Left cardiac atrium (tissue), 4 donors: ENCODE data around the gene BMP5. TPM values are rescaled to one million over a fixed set of nuclear protein-coding genes. Genes with fewer than 3 reads are reported as not detected.

Experiments
- ATAC-seq, 2 donors: fragments of 200-7000 bp; cut with Tn5 transposase; one replicate each; pipeline ENCODE4 v1.9.1; 2020; ENCODE audit warnings: mild to moderate bottlenecking in 2 of 2, moderate library complexity in 2 of 2
- DNase-seq: peaks from one replicate; pipeline ENCODE4 v3.0.0-alpha.2; 2020
- intact Hi-C, 2 donors: fragments of 100-400 bp; cut with DNase I; formaldehyde crosslinking; loops; one replicate each; pipeline versions ENCODE4 v1.14.1 to v1.15.1; 2022 to 2023
- total RNA-seq, 2 donors: library from RNA; stranded (reverse); fragmentation: NEBNext Ultra II Directional; extraction: Animal tissue kit (Norgen Biotek cat#: 25700); gene quantifications; one replicate each; pipeline ENCODE4 v1.2.1, GENCODE V29; 2021
- donor health status: DM: no; HTN: yes; CAD: no.
- donor health status: DM: no; HTN: yes; CAD: no; lungs with severe emphysema.
- donor health status: DM: yes; HTN: yes; CAD: no.
- donor health status: Dilated cardiomyopathy.

Gene BMP5
- total RNA-seq, 2 donors from 2014 or later = 4.6 to 5.2 TPM

- intact Hi-C loops = no loop called here
- ATAC-seq (peak in 1 of 2 donors; percentile 81), DNase-seq (no peak)
Observed at GRCh38 chr6:55882718-55883569, 7.6 kb upstream of the BMP5 start.

DNA sequence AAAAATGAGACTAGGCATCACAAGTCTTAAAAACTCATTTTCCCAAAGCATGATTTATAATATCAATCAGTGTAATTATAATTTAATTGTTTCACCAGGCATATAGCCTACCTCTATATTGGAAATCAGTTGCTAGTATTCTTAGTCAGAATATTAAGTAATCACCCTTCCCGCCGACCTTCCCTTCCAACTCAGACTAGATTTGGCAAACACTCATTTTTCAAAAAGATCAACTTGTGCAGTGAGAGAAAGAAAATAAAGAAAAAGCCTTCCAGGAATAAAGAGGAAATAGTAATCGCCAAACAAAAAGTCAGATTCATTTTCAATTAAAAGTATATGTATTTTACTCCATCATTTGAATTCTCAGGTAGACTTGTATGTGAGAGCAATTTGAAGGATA, 1.9 kb upstream of the BMP5 start:
- intact Hi-C loops = no loop called here
- DNase-seq (no peak), ATAC-seq (no peak)

GRCh38 chr6:55874316-55874715, 1.1 kb downstream of the BMP5 start:
- intact Hi-C loops = loop anchor here in 1 of 2 donors (5.0 kb wide), 1 partner anchor 42 kb away; no protein-coding TSS in a partner anchor
- no peak for DNase-seq

GRCh38 chr6:55872866-55873265, 2.5 kb downstream of the BMP5 start:
- ATAC-seq (no peak), DNase-seq (no peak)
- intact Hi-C loops = loop anchor here in 1 of 2 donors (5.0 kb wide), 1 partner anchor 41 kb away; no protein-coding TSS in a partner anchor

More at GRCh38 chr6:55874316-55874715, 1.1 kb downstream of the BMP5 start:
- peak in 1 of 2 donors; percentile 56 for ATAC-seq

GRCh38 chr6:55870181-55870813, 5.1 kb downstream of the BMP5 start:
- intact Hi-C loops = loop anchor here in 1 of 2 donors (5.0 kb wide), 1 partner anchor 38 kb away; no protein-coding TSS in a partner anchor
- ATAC-seq = no peak

DNA sequence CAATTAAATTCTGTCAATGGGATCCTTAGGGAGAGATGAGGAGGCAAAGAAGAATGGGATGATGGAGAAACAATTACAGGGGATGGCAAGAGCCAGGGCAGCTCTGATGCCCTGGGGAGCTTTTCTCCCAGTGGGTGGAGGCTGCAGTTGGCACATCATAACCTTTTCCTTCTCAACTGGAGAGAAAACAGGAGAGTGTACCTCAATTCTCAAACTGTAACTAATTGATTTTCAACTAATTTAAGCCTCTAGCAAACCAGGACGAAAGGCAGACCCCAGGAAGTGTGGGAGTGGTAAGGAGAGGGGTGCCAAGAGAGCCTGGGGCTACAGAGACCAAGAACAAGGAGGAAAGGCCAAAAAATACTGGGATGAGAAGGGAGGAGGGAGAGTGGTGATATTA, 5.7 kb downstream of the BMP5 start:
- intact Hi-C loops = loop anchor here in 1 of 2 donors (5.0 kb wide), 1 partner anchor 37 kb away; no protein-coding TSS in a partner anchor
- no peak for DNase-seq
- ATAC-seq = peak in 1 of 2 donors; percentile 44

More at GRCh38 chr6:55870181-55870813, 5.1 kb downstream of the BMP5 start:
- no peak for DNase-seq

- ATAC-seq (peak in 1 of 2 donors; percentile 23), DNase-seq (no peak)
- intact Hi-C loops = no loop called here
Observed at GRCh38 chr6:55868771-55869479, 6.5 kb downstream of the BMP5 start.

DNA sequence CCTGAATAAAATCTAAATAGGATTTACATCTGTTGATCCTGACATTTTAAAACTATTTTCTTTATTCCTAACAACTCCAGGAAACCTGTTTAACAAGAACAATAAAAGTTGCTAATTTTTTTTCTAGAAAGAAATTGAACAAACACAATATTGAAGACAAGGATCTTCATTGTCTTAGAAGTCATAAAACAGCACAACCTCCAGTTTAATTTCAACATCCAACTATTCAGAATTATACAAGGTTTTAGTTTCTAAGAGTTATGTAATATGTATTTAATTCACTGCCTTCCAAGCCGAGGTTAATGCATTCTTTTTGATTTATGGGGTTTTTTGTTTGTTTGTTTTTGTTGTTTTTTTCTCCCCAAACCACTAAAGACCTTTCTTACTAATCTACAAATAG, 7.2 kb downstream of the BMP5 start:
- intact Hi-C loops = no loop called here
- DNase-seq = no peak
- ATAC-seq = no peak

GRCh38 chr6:55866128-55866527, 9.3 kb downstream of the BMP5 start:
- intact Hi-C loops = no loop called here
- ATAC-seq (no peak), DNase-seq (no peak)

GRCh38 chr6:55853008-55854001, 22.1 kb downstream of the BMP5 start:
- intact Hi-C loops = no loop called here
- ATAC-seq (no peak), DNase-seq (no peak)

DNA sequence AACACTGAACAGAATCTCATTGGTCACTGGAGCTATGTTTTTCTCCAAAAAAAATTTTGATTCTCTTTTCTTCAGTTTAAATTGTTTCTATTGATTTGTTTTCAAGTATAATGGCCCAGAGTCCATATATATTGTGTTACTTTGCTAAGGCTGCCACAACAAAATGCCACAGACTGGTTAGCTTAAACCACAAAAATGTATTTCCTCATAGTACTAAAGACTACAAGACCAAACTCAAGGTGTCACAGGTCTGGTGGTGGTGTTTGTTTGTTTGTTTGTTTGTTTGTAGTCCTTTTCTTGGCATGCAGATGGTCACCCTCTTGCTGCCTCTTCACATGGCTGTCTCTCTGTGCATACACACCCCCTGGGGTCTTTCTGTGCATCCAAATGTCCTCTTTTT, 34.0 kb downstream of the BMP5 start:
- intact Hi-C loops = no loop called here
- ATAC-seq = no peak
- no peak for DNase-seq

DNA sequence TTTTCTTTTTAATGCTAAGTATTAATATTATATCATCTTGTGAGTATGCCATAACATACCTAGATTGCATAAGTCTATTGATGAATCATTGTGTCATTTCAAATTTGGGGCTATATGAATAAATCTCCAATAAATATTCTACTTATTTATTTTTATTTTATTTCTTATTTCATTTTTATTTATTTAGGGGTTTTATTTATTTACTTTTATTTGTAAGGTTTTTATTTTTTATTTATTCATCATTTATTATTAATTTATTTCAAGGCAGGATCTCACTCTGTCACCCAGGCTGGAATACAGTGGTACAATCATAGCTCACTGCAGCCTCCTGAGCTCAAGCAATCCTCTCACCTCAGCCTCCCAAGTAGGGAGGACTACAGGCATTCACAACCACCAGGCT, 36.3 kb downstream of the BMP5 start:
- intact Hi-C loops = no loop called here
- no peak for DNase-seq
- no peak for ATAC-seq

DNA sequence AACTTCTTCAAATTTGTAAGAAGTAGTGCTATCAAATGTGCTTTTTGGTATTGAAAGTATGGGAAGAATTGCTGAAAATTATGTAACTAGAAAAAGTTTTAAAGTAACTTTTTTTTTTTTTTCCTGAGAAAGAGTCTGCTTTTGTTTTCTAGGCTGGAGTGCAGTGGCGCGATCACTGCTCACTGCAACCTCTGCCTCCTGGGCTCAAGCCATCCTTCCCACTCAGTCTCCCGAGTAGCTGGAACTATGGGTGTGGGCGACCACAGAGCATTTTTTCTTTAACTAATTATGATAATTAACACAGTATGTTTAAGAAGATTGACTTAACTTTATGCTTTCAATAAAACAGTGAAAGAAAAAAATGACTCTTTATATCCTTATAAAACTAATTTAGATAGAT, 38.4 kb downstream of the BMP5 start:
- DNase-seq = peak; percentile 17
- ATAC-seq = peak; percentile 55 to 70

GRCh38 chr6:55836481-55836880, 38.9 kb downstream of the BMP5 start:
- ATAC-seq = peak; percentile 78 to 82

More for the DNA sequence above, 38.4 kb downstream of the BMP5 start:
- intact Hi-C loops = no loop called here

GRCh38 chr6:55835220-55835619, 40.2 kb downstream of the BMP5 start:
- intact Hi-C loops = no loop called here
- DNase-seq (no peak), ATAC-seq (no peak)

More at GRCh38 chr6:55836481-55836880, 38.9 kb downstream of the BMP5 start:
- no peak for DNase-seq
- intact Hi-C loops = no loop called here

- ATAC-seq (no peak), DNase-seq (no peak)
- intact Hi-C loops = loop anchor here in 1 of 2 donors (5.0 kb wide), 1 partner anchor 39 kb away; no protein-coding TSS in a partner anchor
Observed at GRCh38 chr6:55833284-55833683, 42.1 kb downstream of the BMP5 start.

DNA sequence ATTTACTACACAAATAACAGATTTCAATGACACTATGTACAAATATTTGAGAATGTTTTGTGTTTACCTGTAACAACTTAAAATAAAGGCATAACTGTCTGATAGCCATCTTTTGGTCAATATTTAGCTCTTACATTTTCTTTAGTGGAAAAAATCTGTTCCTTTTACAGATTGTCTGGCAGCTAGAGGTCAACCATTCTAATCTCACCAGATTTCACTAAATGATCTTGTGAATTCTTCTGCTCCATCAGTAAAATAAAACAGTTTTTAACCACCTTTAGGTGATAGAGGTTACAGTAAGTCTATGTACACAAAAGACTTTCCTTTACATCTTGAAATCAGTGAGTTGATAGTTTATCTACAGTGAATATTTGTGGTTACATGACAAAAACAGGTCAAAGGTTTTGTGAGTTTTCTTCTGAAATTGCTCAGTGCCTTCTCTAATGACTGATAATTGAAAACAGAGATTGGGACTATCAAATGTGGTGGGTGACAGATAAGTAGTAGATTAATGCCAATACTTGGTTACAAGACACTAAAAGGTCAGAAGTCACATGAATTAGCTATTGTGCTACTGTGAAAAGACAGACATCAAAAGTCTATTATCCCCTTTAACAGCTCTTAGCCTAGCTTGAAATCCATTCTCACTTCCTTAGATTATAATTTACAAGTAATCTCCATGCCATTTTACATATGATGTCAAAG, 47.4 kb downstream of the BMP5 start:
- intact Hi-C loops = no loop called here

DNA sequence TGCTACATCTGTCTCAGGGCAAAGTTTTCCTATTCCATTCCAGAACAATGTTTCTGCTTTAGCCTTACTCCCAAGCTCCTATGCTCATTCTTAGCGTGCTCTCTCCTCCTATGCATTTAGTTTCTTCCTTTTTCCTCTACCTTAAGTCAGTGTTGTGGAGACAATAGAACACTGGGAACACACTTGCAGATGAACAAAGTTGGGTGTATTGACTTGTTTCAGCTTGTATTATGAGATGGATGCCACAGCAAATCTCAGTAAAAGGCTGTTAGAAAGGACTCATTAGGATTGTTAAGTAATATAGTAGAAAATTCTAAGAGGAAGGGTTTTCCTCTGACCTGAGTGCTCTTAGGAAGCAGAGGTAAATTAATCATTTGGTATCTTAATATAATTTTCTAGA, 48.4 kb downstream of the BMP5 start:
- intact Hi-C loops = no loop called here
- no peak for ATAC-seq

More for the DNA sequence above, 47.4 kb downstream of the BMP5 start:
- ATAC-seq (no peak), DNase-seq (no peak)

More for the DNA sequence above, 48.4 kb downstream of the BMP5 start:
- no peak for DNase-seq
